HCT116 (cell line): ENCODE data around the gene YPEL3.

Source experiments
- ATF3 ChIP-seq: IDR thresholded peaks from 2 replicates; pipeline ENCODE4 v1.6.1; 2012
- CEBPB ChIP-seq: IDR thresholded peaks from 2 replicates; pipeline ENCODE4 v1.6.1; 2012; ENCODE audit warnings: low read depth
- CTCF ChIP-seq, 3 experiments: fragments of 200-600 bp in 1 of 3; sonication (generic) in 1 of 3; IDR thresholded peaks in 2 of 3; conservative IDR thresholded peaks in 1 of 3; 2 replicates each; pipeline ENCODE4 v1.5.1; 2012 to 2017; ENCODE audit warnings: low read depth in 2 of 3, low read length in 2 of 3, antibody characterized with exemption in 1 of 3, borderline replicate concordance in 1 of 3, control low read depth in 1 of 3, mild to moderate bottlenecking in 1 of 3, mixed read lengths in 1 of 3, mixed run types in 1 of 3, moderate library complexity in 1 of 3; ENCODE audit not compliant: insufficient read depth in 1 of 3
- EZH2 ChIP-seq: fragments of 200-600 bp; sonication (generic); IDR thresholded peaks from 2 replicates; pipeline ENCODE4 v1.6.1; 2017; ENCODE audit warnings: antibody characterized with exemption, mixed run types
- JUND ChIP-seq: IDR thresholded peaks from 2 replicates; pipeline ENCODE4 v1.6.1; 2012
- POLR2A ChIP-seq: IDR thresholded peaks from 2 replicates; pipeline ENCODE4 v1.7.0; 2011; ENCODE audit warnings: borderline replicate concordance; ENCODE audit not compliant: insufficient read depth, insufficient read length; ENCODE audit errors: extremely low read depth
- POLR2AphosphoS5 ChIP-seq: IDR thresholded peaks from 2 replicates; pipeline ENCODE4 v1.6.1; 2011; ENCODE audit warnings: mild to moderate bottlenecking, low read depth, low read length, moderate library complexity
- REST ChIP-seq: IDR thresholded peaks from 2 replicates; pipeline ENCODE4 v1.6.1; 2012; ENCODE audit warnings: low read depth
- SP1 ChIP-seq: IDR thresholded peaks from 2 replicates; pipeline ENCODE4 v1.6.1; 2012; ENCODE audit warnings: low read depth
- YY1 ChIP-seq: IDR thresholded peaks from 2 replicates; pipeline ENCODE4 v1.6.1; 2011; ENCODE audit warnings: low read length, low read depth, moderate library complexity, mild to moderate bottlenecking; ENCODE audit not compliant: insufficient replicate concordance; ENCODE audit errors: extremely low read depth

- TF ChIP-seq JUND (no peak), CTCF (IDR thresholded peaks at IDR 0.05 in 2 of 3, conservative IDR thresholded peaks at IDR 0.05 in 1 of 3; ENCODE audit: borderline replicate concordance in 1 of 3, insufficient read depth in 1 of 3, low read depth in 2 of 3, low read length in 2 of 3) (peak in 2 of 3 experiments; percentile 69 to 71; a peak in 4 of 6 replicates), POLR2AphosphoS5 (peak; percentile 46), POLR2A (no peak), EZH2 (no peak), REST (no peak), SP1 (no peak), CEBPB (no peak), ATF3 (no peak), YY1 (no peak)
These were observed 27.0 kb downstream of the YPEL3 start for GRCh38 chr16:30068750-30069610.
